Right atrium auricular region (tissue), 2 donors: Measurements from ENCODE around the gene VIT. TPM values are rescaled to one million over a fixed set of nuclear protein-coding genes. Genes with fewer than 3 reads are reported as not detected.
"Not testable (repeated sequence)": the region's sequence is repeated elsewhere in the genome, so short reads cannot be mapped to it uniquely, and the experiment has no call there.

Experiments
- DNase-seq: peaks from one replicate; pipeline ENCODE4 v3.0.0-alpha.2; 2019; ENCODE audit warnings: low spot score
- H3K27ac ChIP-seq, 2 donors: fragments of 200-600 bp; sonication (generic); 1 replicate in 1 of 2; 2 replicates in 1 of 2; pipeline ENCODE4 v1.5.1; 2016 to 2019
- H3K27me3 ChIP-seq, 2 donors: fragments of 200-600 bp; sonication (generic); one replicate each; pipeline versions ENCODE4 v1.5.1 to v1.6.0; 2017 to 2019
- H3K36me3 ChIP-seq: fragments of 200-600 bp; sonication (generic); one replicate; pipeline ENCODE4 v1.5.1; 2016
- H3K4me1 ChIP-seq, 2 donors: fragments of 200-600 bp; sonication (generic); one replicate each; pipeline versions ENCODE4 v1.5.1 to v1.6.0; 2017 to 2019
- H3K4me3 ChIP-seq, 2 donors: fragments of 200-600 bp; sonication (generic); 1 replicate in 1 of 2; 2 replicates in 1 of 2; pipeline ENCODE4 v1.5.1; 2017 to 2019; ENCODE audit warnings: mild to moderate bottlenecking in 1 of 2, moderate library complexity in 1 of 2
- H3K9me3 ChIP-seq, 2 donors: fragments of 200-600 bp; sonication (generic); one replicate each; pipeline ENCODE4 v1.5.1; 2019
- CTCF ChIP-seq, 2 donors: fragments of 200-600 bp; sonication (generic); IDR thresholded peaks; one replicate each; pipeline ENCODE4 v1.5.1; 2019; ENCODE audit warnings: antibody characterized with exemption in 2 of 2
- total RNA-seq, 2 donors: library from RNA; depleted of rRNA; stranded (reverse); fragments of >200 nt; gene quantifications; one replicate each; pipeline ENCODE4 v1.1.0, GENCODE V29; 2016

Gene VIT
- total RNA-seq, 2 donors from 2014 or later, result 12.3 to 16.9 TPM

- Histone ChIP-seq H3K36me3 (no peaks in the 10 kb centered on the region), H3K4me3 (no peak overlapping the region), H3K27me3 (no peaks in the 10 kb centered on the region), H3K9me3 (no peaks in the 10 kb centered on the region), H3K27ac (no peak overlapping the region), H3K4me1 (no peaks in the 10 kb centered on the region)
- no peak for DNase-seq
- no peak for TF ChIP-seq CTCF (IDR thresholded peaks at IDR 0.05)
Measured at GRCh38 chr2:36823862-36824261, 127.4 kb downstream of the VIT start.

GRCh38 chr2:36824273-36824672 lies 127.8 kb downstream of the VIT start:
- Histone ChIP-seq H3K9me3 (no peaks in the 10 kb centered on the region), H3K27me3 (no peaks in the 10 kb centered on the region), H3K4me1 (no peaks in the 10 kb centered on the region), H3K4me3 (no peak overlapping the region), H3K36me3 (no peaks in the 10 kb centered on the region), H3K27ac (no peak overlapping the region)
- TF ChIP-seq CTCF (IDR thresholded peaks at IDR 0.05), result no peak
- DNase-seq, result no peak

- DNase-seq, H3K36me3 ChIP-seq, H3K27ac ChIP-seq, H3K27me3 ChIP-seq, H3K4me3 ChIP-seq, H3K4me1 ChIP-seq, H3K9me3 ChIP-seq: not testable (repeated sequence)
Measured at GRCh38 chr2:36824683-36825082, 128.2 kb downstream of the VIT start.

- TF ChIP-seq CTCF (IDR thresholded peaks at IDR 0.05), result no peak
- no peak overlapping the region for H3K4me3 ChIP-seq
Measured at GRCh38 chr2:36831185-36831584, 134.7 kb downstream of the VIT start.

GRCh38 chr2:36834203-36834602 lies 137.7 kb downstream of the VIT start:
- Histone ChIP-seq H3K27me3 (no peaks in the 10 kb centered on the region), H3K4me1 (no peaks in the 10 kb centered on the region), H3K36me3 (no peaks in the 10 kb centered on the region), H3K27ac (no peak overlapping the region), H3K4me3 (no peak overlapping the region), H3K9me3 (no peaks in the 10 kb centered on the region)
- TF ChIP-seq CTCF (IDR thresholded peaks at IDR 0.05), result no peak
- no peak for DNase-seq

More at GRCh38 chr2:36831185-36831584, 134.7 kb downstream of the VIT start:
- no peak for DNase-seq
- H3K27ac ChIP-seq, result no peak overlapping the region
- no peaks in the 10 kb centered on the region for H3K4me1 ChIP-seq
- H3K27me3 ChIP-seq, result no peaks in the 10 kb centered on the region
- H3K36me3 ChIP-seq, result no peaks in the 10 kb centered on the region
- H3K9me3 ChIP-seq, result no peaks in the 10 kb centered on the region

GRCh38 chr2:36834731-36835524 lies 138.4 kb downstream of the VIT start:
- Histone ChIP-seq H3K27me3 (no peaks in the 10 kb centered on the region), H3K4me1 (no peaks in the 10 kb centered on the region), H3K9me3 (no peaks in the 10 kb centered on the region), H3K36me3 (no peaks in the 10 kb centered on the region), H3K4me3 (no peak overlapping the region), H3K27ac (no peak overlapping the region)
- TF ChIP-seq CTCF (IDR thresholded peaks at IDR 0.05), result no peak
- no peak for DNase-seq
